Measurements from ENCODE around the gene TBC1D10A.

Gene TBC1D10A

GRCh38 chr22:30326706-30327362 is at the start of gene TBC1D10A:
TSS of gene TBC1D10A (minus strand) at chr22:30326941. CDS start at chr22:30326881, 60 bp downstream.
- peak; percentile 95 for DNase-seq

GRCh38 chr22:30375312-30375849 is 48.6 kb upstream of the TBC1D10A start:
- no peak for DNase-seq

GRCh38 chr22:30373331-30374325 is 46.9 kb upstream of the TBC1D10A start:
- no peak for DNase-seq

GRCh38 chr22:30372915-30373314 is 46.2 kb upstream of the TBC1D10A start:
- no peak for DNase-seq

GRCh38 chr22:30371981-30372380 is 45.2 kb upstream of the TBC1D10A start:
- DNase-seq: no peak

GRCh38 chr22:30371321-30371720 is 44.6 kb upstream of the TBC1D10A start:
- DNase-seq: no peak

- no peak for DNase-seq
Observed at GRCh38 chr22:30370641-30371230, 44.0 kb upstream of the TBC1D10A start.

- no peak for DNase-seq
Observed at GRCh38 chr22:30368420-30368819, 41.7 kb upstream of the TBC1D10A start.

- no peak for DNase-seq
Observed at GRCh38 chr22:30365891-30366290, 39.1 kb upstream of the TBC1D10A start.

GRCh38 chr22:30362651-30363281 is 36.0 kb upstream of the TBC1D10A start:
- DNase-seq: no peak

- no peak for DNase-seq
Observed at GRCh38 chr22:30361916-30362650, 35.3 kb upstream of the TBC1D10A start.

- DNase-seq: no peak
Observed at GRCh38 chr22:30358541-30358940, 31.8 kb upstream of the TBC1D10A start.

GRCh38 chr22:30357650-30358215 is 31.0 kb upstream of the TBC1D10A start:
- DNase-seq: no peak

- no peak for DNase-seq
Observed at GRCh38 chr22:30357236-30357570, 30.5 kb upstream of the TBC1D10A start.

- DNase-seq: peak; percentile 87
Observed at GRCh38 chr22:30356449-30357235, 29.9 kb upstream of the TBC1D10A start, which contains the start of the genes CCDC157 and SF3A1. TSS of gene CCDC157 (plus strand) at chr22:30357007. CDS start at chr22:30366001, 8,994 bp downstream. TSS of gene SF3A1 (minus strand) at chr22:30356894. CDS start at chr22:30356792, 102 bp downstream.

- DNase-seq: no peak
Observed at GRCh38 chr22:30354644-30355043, 27.9 kb upstream of the TBC1D10A start.

- no peak for DNase-seq
Observed at GRCh38 chr22:30351226-30351625, 24.5 kb upstream of the TBC1D10A start.

GRCh38 chr22:30348809-30349208 is 22.1 kb upstream of the TBC1D10A start:
- no peak for DNase-seq

GRCh38 chr22:30348404-30348803 is 21.7 kb upstream of the TBC1D10A start:
- no peak for DNase-seq

GRCh38 chr22:30347255-30347892 is 20.6 kb upstream of the TBC1D10A start:
- no peak for DNase-seq

Data from CD4-positive, alpha-beta T cell treated with Interleukin-21 for 1 hour (primary cell).